SK-N-SH (cell line): ENCODE measurements around the gene LILRB4. TPM values are rescaled to one million over a fixed set of nuclear protein-coding genes. Genes with fewer than 3 reads are reported as not detected.
"Not testable (repeated sequence)": the region's sequence is repeated elsewhere in the genome, so short reads cannot be mapped to it uniquely, and the experiment has no call there.

Source experiments
- CTCF ChIA-PET: fragments of 300-600, 350-600 bp; formaldehyde crosslinking; extraction: SDS; loops from one replicate; lab custom pipeline; 2021; lab: Yijun Ruan, JAX
- POLR2A ChIA-PET: fragments of 350-600 bp; sonication (Branson Sonifier 250); formaldehyde crosslinking; extraction: SDS; loops from one replicate; lab custom pipeline; 2020; ENCODE audit warnings: antibody characterized with exemption, inconsistent platforms; lab: Yijun Ruan, JAX
- DNase-seq: peaks from one replicate; pipeline ENCODE4 v3.0.0; 2012
- H2AFZ ChIP-seq: fragments of 200-600 bp; sonication (generic); 2 replicates; pipeline ENCODE4 v1.8.1; 2016; ENCODE audit warnings: antibody characterized with exemption, mild to moderate bottlenecking, low read depth
- H3F3A ChIP-seq: fragments of 200-600 bp; sonication (generic); replicated peaks from 2 replicates; pipeline ENCODE3; 2016; ENCODE audit warnings: antibody characterized with exemption, mild to moderate bottlenecking; ENCODE audit not compliant: insufficient read depth
- H3K27ac ChIP-seq, 2 experiments: fragments of 200-500 bp in 1 of 2; fragments of 200-600 bp in 1 of 2; sonication (Bioruptor generic) in 1 of 2; sonication (generic), shearing (Covaris generic) in 1 of 2; 2 replicates each; pipeline versions ENCODE4 v1.5.1 to v1.6.1; 2014 to 2016; ENCODE audit warnings: low read depth in 2 of 2, inconsistent platforms in 1 of 2, low read length in 1 of 2, mild to moderate bottlenecking in 1 of 2, mixed read lengths in 1 of 2
- H3K27me3 ChIP-seq: fragments of 200-600 bp; sonication (generic), shearing (Covaris generic); 2 replicates; pipeline ENCODE4 v1.6.1; 2016; ENCODE audit warnings: mixed run types; ENCODE audit not compliant: insufficient read depth
- H3K36me3 ChIP-seq, 2 experiments: fragments of 200-500 bp in 1 of 2; fragments of 200-600 bp in 1 of 2; sonication (Bioruptor generic) in 1 of 2; sonication (generic) in 1 of 2; replicated peaks in 1 of 2; 2 replicates each; pipeline versions ENCODE3 to v1.5.1; 2014 to 2016; ENCODE audit warnings: low read length in 1 of 2, mild to moderate bottlenecking in 1 of 2; ENCODE audit not compliant: insufficient read depth in 2 of 2, control insufficient read depth in 1 of 2
- H3K4me1 ChIP-seq, 2 experiments: fragments of 200-500 bp in 1 of 2; fragments of 200-600 bp in 1 of 2; sonication (Bioruptor generic) in 1 of 2; sonication (generic), shearing (Covaris generic) in 1 of 2; 2 replicates each; pipeline versions ENCODE4 v1.5.1 to v1.6.1; 2014 to 2016; ENCODE audit warnings: low read depth in 1 of 2, low read length in 1 of 2, mixed run types in 1 of 2; ENCODE audit not compliant: insufficient read depth in 2 of 2, control insufficient read depth in 1 of 2
- H3K4me2 ChIP-seq: fragments of 200-600 bp; sonication (generic), shearing (Covaris generic); 2 replicates; pipeline ENCODE4 v1.6.1; 2017; ENCODE audit warnings: mixed run types
- H3K4me3 ChIP-seq, 2 experiments: fragments of 200-500 bp in 1 of 2; fragments of 200-600 bp in 1 of 2; sonication (Bioruptor generic) in 1 of 2; sonication (generic), shearing (Covaris generic) in 1 of 2; 2 replicates each; pipeline versions ENCODE4 v1.5.1 to v1.8.1; 2014 to 2016; ENCODE audit warnings: low read depth in 2 of 2, inconsistent platforms in 1 of 2, low read length in 1 of 2, mild to moderate bottlenecking in 1 of 2, mixed read lengths in 1 of 2, moderate library complexity in 1 of 2
- H3K79me2 ChIP-seq: fragments of 200-600 bp; sonication (generic); 2 replicates; pipeline ENCODE4 v1.8.1; 2017; ENCODE audit warnings: mild to moderate bottlenecking; ENCODE audit not compliant: insufficient read depth
- H3K9ac ChIP-seq: fragments of 200-600 bp; sonication (generic); 2 replicates; pipeline ENCODE4 v1.6.1; 2017; ENCODE audit warnings: mixed run types
- H3K9me2 ChIP-seq: fragments of 200-600 bp; sonication (generic); 2 replicates; pipeline ENCODE4 v1.6.1; 2017; ENCODE audit warnings: mixed run types
- H3K9me3 ChIP-seq: fragments of 200-600 bp; sonication (generic); 2 replicates; pipeline ENCODE4 v1.6.1; 2017; ENCODE audit warnings: mixed run types, mild to moderate bottlenecking, moderate library complexity
- H4K20me1 ChIP-seq: fragments of 200-600 bp; sonication (generic); 2 replicates; pipeline ENCODE4 v1.6.1; 2017; ENCODE audit warnings: mild to moderate bottlenecking, mixed run types; ENCODE audit not compliant: insufficient read depth
- ELF1 ChIP-seq: IDR thresholded peaks from 2 replicates; pipeline ENCODE4 v1.4.0; 2012
- FOSL2 ChIP-seq: IDR thresholded peaks from 2 replicates; pipeline ENCODE4 v1.4.0; 2012; ENCODE audit warnings: low read depth, mild to moderate bottlenecking, moderate library complexity, borderline replicate concordance
- FOXJ3 ChIP-seq: sonication (generic); formaldehyde crosslinking; IDR thresholded peaks from 2 replicates; pipeline ENCODE4 v1.5.1; 2020; ENCODE audit warnings: mild to moderate bottlenecking, missing genetic modification reagents
- GATA2 ChIP-seq: sonication (generic); formaldehyde crosslinking; IDR thresholded peaks from 2 replicates; pipeline ENCODE4 v1.5.0; 2020; ENCODE audit warnings: mild to moderate bottlenecking, missing genetic modification reagents
- JUND ChIP-seq: IDR thresholded peaks from 2 replicates; pipeline ENCODE4 v1.4.0; 2012
- POLR2AphosphoS5 ChIP-seq: IDR thresholded peaks from 2 replicates; pipeline ENCODE4 v1.6.1; 2012; ENCODE audit warnings: low read depth, low read length
- SMC3 ChIP-seq: IDR thresholded peaks from 2 replicates; pipeline ENCODE4 v1.6.1; 2012; ENCODE audit warnings: low read depth, low read length, improper control_type of control experiment
- TAF1 ChIP-seq: IDR thresholded peaks from 2 replicates; pipeline ENCODE4 v1.6.1; 2012; ENCODE audit warnings: low read depth, mild to moderate bottlenecking, low read length, moderate library complexity, borderline replicate concordance
- WGBS: methylation state at CpG from one replicate; pipeline ENCODE4 v1.1.6; 2017; ENCODE audit warnings: low lambda C conversion rate; 5-methylcytosine and 5-hydroxymethylcytosine counted together
- polyA plus RNA-seq, 3 experiments: library from polyadenylated mRNA; depleted of rRNA; stranded (reverse); fragments of >200 nt; gene quantifications; 2 replicates each; pipeline ENCODE4 v1.2.3, GENCODE V29; 2012
- TF ChIP-seq, protein P1 (sequence below): fragments of 200-600 bp; sonication (generic); IDR thresholded peaks from 2 replicates; pipeline ENCODE4 v1.6.1; 2017; ENCODE audit warnings: antibody characterized with exemption, mild to moderate bottlenecking, moderate library complexity
- TF ChIP-seq, protein P2 (sequence below): IDR thresholded peaks from 2 replicates; pipeline ENCODE4; 2012

Gene LILRB4
- polyA plus RNA-seq, 1 of the 3 experiments (the other 2 are of a cell fraction), result not detected

DNA sequence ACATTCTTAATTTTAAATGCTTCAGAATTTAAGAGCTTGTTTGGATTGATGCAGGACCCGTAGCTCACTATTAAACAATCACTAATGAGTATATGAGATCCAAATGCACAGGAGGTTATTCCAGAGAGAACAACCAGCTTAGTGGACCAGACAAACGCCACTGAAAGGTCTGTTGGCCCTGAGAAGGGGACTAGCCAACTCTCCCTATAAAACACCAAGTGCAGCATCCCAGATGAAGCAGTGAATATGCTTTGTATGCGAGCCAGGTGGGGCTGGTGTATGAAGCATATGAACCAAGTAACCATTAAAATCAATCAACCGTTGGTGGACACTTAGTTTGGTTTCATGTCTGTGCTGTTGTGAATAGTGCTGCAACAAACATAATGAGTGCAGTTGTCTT is 42.3 kb upstream of the LILRB4 start:
- no peaks in the 10 kb centered on the region for H3K9me2 ChIP-seq
- no peaks in the 10 kb centered on the region for H3K36me3 ChIP-seq
- no peaks in the 10 kb centered on the region for H3F3A ChIP-seq
- no peak overlapping the region for H3K4me3 ChIP-seq
- no peak overlapping the region for H3K4me2 ChIP-seq
- H3K9ac ChIP-seq, result no peak overlapping the region
- H2AFZ ChIP-seq, result no peak overlapping the region
- POLR2A ChIA-PET, result no interaction called here
- TF ChIP-seq SMC3, result no peak
- TF ChIP-seq, protein P1, sequence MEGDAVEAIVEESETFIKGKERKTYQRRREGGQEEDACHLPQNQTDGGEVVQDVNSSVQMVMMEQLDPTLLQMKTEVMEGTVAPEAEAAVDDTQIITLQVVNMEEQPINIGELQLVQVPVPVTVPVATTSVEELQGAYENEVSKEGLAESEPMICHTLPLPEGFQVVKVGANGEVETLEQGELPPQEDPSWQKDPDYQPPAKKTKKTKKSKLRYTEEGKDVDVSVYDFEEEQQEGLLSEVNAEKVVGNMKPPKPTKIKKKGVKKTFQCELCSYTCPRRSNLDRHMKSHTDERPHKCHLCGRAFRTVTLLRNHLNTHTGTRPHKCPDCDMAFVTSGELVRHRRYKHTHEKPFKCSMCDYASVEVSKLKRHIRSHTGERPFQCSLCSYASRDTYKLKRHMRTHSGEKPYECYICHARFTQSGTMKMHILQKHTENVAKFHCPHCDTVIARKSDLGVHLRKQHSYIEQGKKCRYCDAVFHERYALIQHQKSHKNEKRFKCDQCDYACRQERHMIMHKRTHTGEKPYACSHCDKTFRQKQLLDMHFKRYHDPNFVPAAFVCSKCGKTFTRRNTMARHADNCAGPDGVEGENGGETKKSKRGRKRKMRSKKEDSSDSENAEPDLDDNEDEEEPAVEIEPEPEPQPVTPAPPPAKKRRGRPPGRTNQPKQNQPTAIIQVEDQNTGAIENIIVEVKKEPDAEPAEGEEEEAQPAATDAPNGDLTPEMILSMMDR, result no peak
- no peak for TF ChIP-seq JUND
- no peak for TF ChIP-seq POLR2AphosphoS5
- TF ChIP-seq FOSL2, result no peak
- TF ChIP-seq TAF1, result no peak
- TF ChIP-seq, protein P2, sequence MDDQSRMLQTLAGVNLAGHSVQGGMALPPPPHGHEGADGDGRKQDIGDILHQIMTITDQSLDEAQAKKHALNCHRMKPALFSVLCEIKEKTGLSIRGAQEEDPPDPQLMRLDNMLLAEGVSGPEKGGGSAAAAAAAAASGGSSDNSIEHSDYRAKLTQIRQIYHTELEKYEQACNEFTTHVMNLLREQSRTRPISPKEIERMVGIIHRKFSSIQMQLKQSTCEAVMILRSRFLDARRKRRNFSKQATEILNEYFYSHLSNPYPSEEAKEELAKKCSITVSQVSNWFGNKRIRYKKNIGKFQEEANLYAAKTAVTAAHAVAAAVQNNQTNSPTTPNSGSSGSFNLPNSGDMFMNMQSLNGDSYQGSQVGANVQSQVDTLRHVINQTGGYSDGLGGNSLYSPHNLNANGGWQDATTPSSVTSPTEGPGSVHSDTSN, result no peak
- no peak for TF ChIP-seq FOXJ3 (CRISPR knock-in tag)
- H3K9me3 ChIP-seq, result no peaks in the 10 kb centered on the region
- H3K27me3 ChIP-seq, result no peaks in the 10 kb centered on the region
- no peaks in the 10 kb centered on the region for H3K79me2 ChIP-seq
- no peaks in the 10 kb centered on the region for H3K4me1 ChIP-seq
- 3% methylated on average over 4 of the region's 4 CpGs for WGBS
- H4K20me1 ChIP-seq, result no peaks in the 10 kb centered on the region
- CTCF ChIA-PET, result no interaction called here
- H3K27ac ChIP-seq, result no peak overlapping the region
- DNase-seq, result no peak

DNA sequence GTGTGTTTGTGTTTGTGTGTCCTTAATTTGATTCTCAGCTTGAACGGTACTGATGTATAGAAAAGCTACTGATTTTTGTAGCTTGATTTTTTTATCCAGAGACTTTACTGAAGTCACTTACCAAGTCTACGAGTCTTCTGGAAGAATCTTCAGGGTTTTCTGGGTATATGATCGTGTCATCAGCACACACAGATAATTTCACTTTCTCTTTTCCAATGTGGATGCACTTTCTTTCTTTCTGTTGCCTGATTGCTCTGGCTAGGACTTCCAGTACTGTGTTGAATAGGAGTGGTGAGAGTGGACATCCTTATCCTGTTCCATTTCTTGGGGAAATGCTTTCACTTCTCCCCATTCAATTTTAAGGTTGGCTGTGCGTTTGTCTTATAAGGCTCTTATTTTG is 40.4 kb upstream of the LILRB4 start:
- Histone ChIP-seq H3K9me2 (no peaks in the 10 kb centered on the region), H3K36me3 (no peaks in the 10 kb centered on the region), H4K20me1 (no peaks in the 10 kb centered on the region), H3K79me2 (no peaks in the 10 kb centered on the region), H3K9me3 (no peaks in the 10 kb centered on the region), H3K4me3 (no peak overlapping the region), H3K4me1 (no peaks in the 10 kb centered on the region), H3K4me2 (no peak overlapping the region), H3F3A (no peaks in the 10 kb centered on the region), H2AFZ (no peak overlapping the region), H3K27me3 (peaks cover 1% of the 10 kb centered on the region), H3K27ac (no peak overlapping the region), H3K9ac (no peak overlapping the region)
- 2% methylated on average over 4 of the region's 4 CpGs for WGBS
- no peak for DNase-seq
- TF ChIP-seq ELF1 (no peak), GATA2 (CRISPR knock-in tag) (no peak)
- POLR2A ChIA-PET, result no interaction called here
- CTCF ChIA-PET, result no interaction called here

DNA sequence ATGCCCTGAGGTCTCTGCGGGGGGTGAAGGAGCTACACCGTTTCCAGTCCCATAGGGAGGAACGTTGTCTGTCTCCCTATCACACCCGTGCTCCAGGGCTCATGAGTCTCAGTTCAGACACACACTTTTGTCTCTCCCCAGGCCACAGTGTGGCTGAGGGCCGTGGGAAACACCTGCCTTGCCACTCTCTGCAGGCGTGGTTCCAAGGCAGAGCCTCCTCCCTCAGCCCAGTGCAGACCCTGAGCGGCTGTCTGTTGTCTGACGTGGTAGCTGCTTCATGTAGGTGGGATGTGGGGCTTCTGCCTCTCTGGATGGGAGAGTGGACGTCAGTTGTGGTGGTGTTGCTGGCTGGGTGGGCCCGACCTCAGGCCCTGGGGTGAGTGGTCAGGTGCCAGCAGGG is 38.6 kb upstream of the LILRB4 start:
- H3K4me3 ChIP-seq, H3K79me2 ChIP-seq, H2AFZ ChIP-seq, H3F3A ChIP-seq, H3K27ac ChIP-seq, H3K9me3 ChIP-seq, H3K36me3 ChIP-seq, POLR2A ChIA-PET, H3K4me2 ChIP-seq, DNase-seq, H4K20me1 ChIP-seq, H3K4me1 ChIP-seq, CTCF ChIA-PET, H3K9me2 ChIP-seq, H3K9ac ChIP-seq: not testable (repeated sequence)
- WGBS, result 0% methylated on average over 2 of the region's 10 CpGs
- H3K27me3 ChIP-seq, result peaks cover 19% of the 10 kb centered on the region

DNA sequence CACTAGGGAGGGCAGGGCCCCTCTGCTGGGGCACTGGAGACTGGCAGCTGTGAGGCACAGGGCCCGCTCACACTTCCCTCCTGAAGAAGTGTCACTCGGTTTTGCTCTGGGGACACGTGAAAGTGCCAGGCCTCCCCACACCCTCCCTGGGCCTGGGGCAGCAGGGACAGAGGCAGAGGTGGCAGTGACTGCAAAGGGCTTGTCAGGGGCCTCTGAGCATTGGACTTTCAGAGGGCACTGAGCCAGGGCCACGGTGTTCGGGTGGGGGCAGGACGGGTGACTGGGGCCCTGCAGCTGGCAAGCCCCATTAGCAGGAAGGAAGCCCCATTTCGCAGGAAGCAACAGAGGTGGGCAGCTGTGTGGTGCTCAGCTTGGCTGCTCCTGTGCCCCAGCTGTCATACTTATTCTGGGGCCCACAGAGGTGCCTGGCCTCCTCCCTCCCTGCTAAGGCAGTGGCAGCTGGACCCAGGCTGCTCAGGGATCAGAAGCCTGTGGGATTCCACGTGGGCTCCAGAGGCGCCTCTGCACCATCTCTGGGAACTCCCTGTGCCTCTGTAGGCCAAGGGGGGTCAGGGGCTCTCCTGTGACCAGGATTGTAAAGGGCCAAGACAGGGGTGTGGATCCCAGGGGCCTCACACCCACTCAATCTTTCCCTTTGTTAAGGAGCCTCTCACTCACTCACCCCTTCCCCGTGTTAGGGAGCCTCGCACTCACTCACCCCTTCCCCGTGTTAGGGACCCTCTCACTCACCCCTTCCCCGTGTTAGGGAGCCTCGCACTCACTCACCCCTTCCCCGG is 37.7 kb upstream of the LILRB4 start:
- H3K27ac ChIP-seq, H2AFZ ChIP-seq, CTCF ChIA-PET, H3K9me2 ChIP-seq, DNase-seq, H3K4me1 ChIP-seq, H3K79me2 ChIP-seq, H3K4me3 ChIP-seq, H3K36me3 ChIP-seq, H3K4me2 ChIP-seq, H3K9ac ChIP-seq, H3K9me3 ChIP-seq, H4K20me1 ChIP-seq, H3F3A ChIP-seq, POLR2A ChIA-PET: not testable (repeated sequence)
- 4% methylated on average over 8 of the region's 15 CpGs for WGBS
- H3K27me3 ChIP-seq, result peaks cover 28% of the 10 kb centered on the region
